ENCODE data around the gene RHOH.

Gene RHOH

GRCh38 chr4:40238008-40238699, 41.3 kb downstream of the RHOH start:
- no peak for DNase-seq (ENCODE audit: low read depth in 2 of 2)

- no peak for DNase-seq (ENCODE audit: low read depth in 2 of 2)
These were observed 42.1 kb downstream of the RHOH start for GRCh38 chr4:40238700-40239548.

GRCh38 chr4:40240040-40240653, 43.3 kb downstream of the RHOH start:
- DNase-seq (ENCODE audit: low read depth in 2 of 2), result no peak

- no peak for DNase-seq (ENCODE audit: low read depth in 2 of 2)
These were observed 44.2 kb downstream of the RHOH start for GRCh38 chr4:40241026-40241425.

- no peak for DNase-seq (ENCODE audit: low read depth in 2 of 2)
These were observed 45.1 kb downstream of the RHOH start for GRCh38 chr4:40241941-40242340.

GRCh38 chr4:40243386-40243948, 46.6 kb downstream of the RHOH start:
- no peak for DNase-seq (ENCODE audit: low read depth in 2 of 2)

GRCh38 chr4:40244606-40245005, 47.8 kb downstream of the RHOH start:
- no peak for DNase-seq (ENCODE audit: low read depth in 2 of 2)

GRCh38 chr4:40245550-40245949, 48.7 kb downstream of the RHOH start:
- no peak for DNase-seq (ENCODE audit: low read depth in 2 of 2)

- no peak for DNase-seq (ENCODE audit: low read depth in 2 of 2)
These were observed 49.4 kb downstream of the RHOH start for GRCh38 chr4:40246011-40246900.

GRCh38 chr4:40246938-40247337, 50.1 kb downstream of the RHOH start:
- no peak for DNase-seq (ENCODE audit: low read depth in 2 of 2)

GRCh38 chr4:40247350-40247749, 50.5 kb downstream of the RHOH start:
- DNase-seq (ENCODE audit: low read depth in 2 of 2), result no peak

GRCh38 chr4:40251366-40251765, 54.5 kb downstream of the RHOH start:
- DNase-seq (ENCODE audit: low read depth in 2 of 2), result no peak

GRCh38 chr4:40253906-40254305, 57.1 kb downstream of the RHOH start:
- no peak for DNase-seq (ENCODE audit: low read depth in 2 of 2)

- DNase-seq (ENCODE audit: low read depth in 2 of 2), result no peak
These were observed 58.0 kb downstream of the RHOH start for GRCh38 chr4:40254608-40255392.

- DNase-seq (ENCODE audit: low read depth in 2 of 2), result peak; percentile 87 to 89
These were observed 58.8 kb downstream of the RHOH start for GRCh38 chr4:40255393-40256281.

- no peak for DNase-seq (ENCODE audit: low read depth in 2 of 2)
These were observed 59.5 kb downstream of the RHOH start for GRCh38 chr4:40256329-40256728.

GRCh38 chr4:40256817-40257216, 60.0 kb downstream of the RHOH start:
- DNase-seq (ENCODE audit: low read depth in 2 of 2), result no peak

- DNase-seq (ENCODE audit: low read depth in 2 of 2), result no peak
These were observed 61.8 kb downstream of the RHOH start for GRCh38 chr4:40258627-40259026.

GRCh38 chr4:40261231-40262076, 64.6 kb downstream of the RHOH start:
- DNase-seq (ENCODE audit: low read depth in 2 of 2), result no peak

All from fibroblast of skin of left quadriceps (primary cell).